H1 (cell line): ENCODE data around the gene HS3ST5. TPM values are rescaled to one million over a fixed set of nuclear protein-coding genes. Genes with fewer than 3 reads are reported as not detected.

ENCODE experiments used
- CTCF ChIA-PET: fragments of 300-600 bp; sonication (Branson Sonifier 250); formaldehyde crosslinking; loops from one replicate; lab custom pipeline; 2021; ENCODE audit not compliant: partially characterized antibody; lab: Charles Lee
- POLR2A ChIA-PET: fragments of 300-600 bp; sonication (Branson Sonifier 250); formaldehyde crosslinking; loops from one replicate; lab custom pipeline; 2021; ENCODE audit warnings: inconsistent platforms; ENCODE audit not compliant: partially characterized antibody; lab: Charles Lee
- DNase-seq, 2 experiments: peaks; one replicate each; pipeline versions ENCODE4 v3.0.0 to v3.0.0-alpha.2; 2010 to 2022; ENCODE audit warnings: low spot score in 2 of 2, low read depth in 1 of 2, mixed read lengths in 1 of 2
- FAIRE-seq: peaks from 2 replicates; lab custom pipeline; 2011; peaks lifted over from hg19 to GRCh38; lab: Jason Lieb, UNC
- H2AFZ ChIP-seq: 2 replicates; pipeline ENCODE4 v1.8.1; 2012; ENCODE audit warnings: low read length, inconsistent platforms
- H2AK5ac ChIP-seq: 2 replicates; pipeline ENCODE4 v1.6.1; 2013; ENCODE audit warnings: low read depth, low read length
- H2BK120ac ChIP-seq: replicated peaks from 2 replicates; pipeline ENCODE3; 2013; ENCODE audit warnings: low read depth, low read length, inconsistent platforms
- H2BK12ac ChIP-seq: 2 replicates; pipeline ENCODE4 v1.6.1; 2013; ENCODE audit warnings: low read depth, low read length
- H2BK15ac ChIP-seq: 2 replicates; pipeline ENCODE4 v1.6.1; 2013; ENCODE audit warnings: low read length
- H2BK20ac ChIP-seq: 2 replicates; pipeline ENCODE4 v1.6.1; 2013; ENCODE audit warnings: low read length
- H2BK5ac ChIP-seq: 2 replicates; pipeline ENCODE4 v1.6.1; 2013; ENCODE audit warnings: low read depth, low read length
- H3K14ac ChIP-seq: 2 replicates; pipeline ENCODE4 v1.6.1; 2013; ENCODE audit warnings: inconsistent platforms; ENCODE audit not compliant: insufficient read length
- H3K18ac ChIP-seq: 2 replicates; pipeline ENCODE4 v1.6.1; 2013; ENCODE audit warnings: low read length; ENCODE audit errors: extremely low read depth
- H3K23ac ChIP-seq: 2 replicates; pipeline ENCODE4 v1.6.1; 2013; ENCODE audit warnings: inconsistent platforms; ENCODE audit not compliant: insufficient read length
- H3K23me2 ChIP-seq: 2 replicates; pipeline ENCODE4 v1.6.1; 2013; ENCODE audit warnings: low read depth, low read length
- H3K27ac ChIP-seq: 2 replicates; pipeline ENCODE4 v1.6.1; 2011; ENCODE audit warnings: low read depth, low read length, inconsistent platforms
- H3K27me3 ChIP-seq, 4 experiments: replicated peaks in 1 of 4; 1 replicate in 1 of 4; 2 replicates in 3 of 4; pipeline versions ENCODE4 v1.6.1 to v1.8.1; 2011 to 2013; ENCODE audit warnings: low read length in 3 of 4, mild to moderate bottlenecking in 3 of 4, inconsistent platforms in 2 of 4, mixed read lengths in 2 of 4, moderate library complexity in 1 of 4; ENCODE audit not compliant: control insufficient read depth in 3 of 4, insufficient read depth in 3 of 4; ENCODE audit errors: extremely low read depth in 1 of 4
- H3K36me3 ChIP-seq, 4 experiments: 2 replicates each; pipeline versions ENCODE4 v1.6.1 to v1.8.1; 2011 to 2013; ENCODE audit warnings: mild to moderate bottlenecking in 4 of 4, low read length in 3 of 4, moderate library complexity in 2 of 4, control low read depth in 1 of 4, inconsistent platforms in 1 of 4; ENCODE audit not compliant: insufficient read depth in 4 of 4, control insufficient read depth in 2 of 4
- H3K4ac ChIP-seq: replicated peaks from 2 replicates; pipeline ENCODE3; 2013; ENCODE audit warnings: low read length, low read depth, mixed read lengths, inconsistent platforms; ENCODE audit not compliant: insufficient read length
- H3K4me1 ChIP-seq, 4 experiments: replicated peaks in 1 of 4; 1 replicate in 1 of 4; 2 replicates in 3 of 4; pipeline versions ENCODE4 v1.6.1 to v1.8.1; 2011 to 2013; ENCODE audit warnings: low read length in 3 of 4, inconsistent platforms in 2 of 4, mixed read lengths in 1 of 4; ENCODE audit not compliant: insufficient read depth in 4 of 4, control insufficient read depth in 3 of 4
- H3K4me2 ChIP-seq, 2 experiments: 2 replicates each; pipeline versions ENCODE4 v1.6.1 to v1.8.1; 2011 to 2013; ENCODE audit warnings: low read depth in 2 of 2, low read length in 2 of 2, control low read depth in 1 of 2, inconsistent platforms in 1 of 2, mild to moderate bottlenecking in 1 of 2; ENCODE audit not compliant: insufficient read depth in 1 of 2
- H3K4me3 ChIP-seq, 4 experiments: fragments of 200-600, 300-600 bp in 1 of 4; sonication (generic), shearing (Covaris generic), sonication (Bioruptor Twin) in 1 of 4; 2 replicates each; pipeline versions ENCODE4 v1.5.1 to v1.8.1; 2011 to 2016; ENCODE audit warnings: low read length in 4 of 4, low read depth in 3 of 4, control low read depth in 2 of 4, inconsistent platforms in 2 of 4, mild to moderate bottlenecking in 2 of 4, mixed read lengths in 1 of 4, moderate library complexity in 1 of 4; ENCODE audit not compliant: insufficient read depth in 2 of 4; ENCODE audit errors: extremely low read depth in 1 of 4
- H3K56ac ChIP-seq: replicated peaks from 2 replicates; pipeline ENCODE3; 2013; ENCODE audit warnings: low read depth, mild to moderate bottlenecking, mixed read lengths, low read length, inconsistent platforms; ENCODE audit not compliant: insufficient read length
- H3K79me1 ChIP-seq: 2 replicates; pipeline ENCODE4 v1.6.1; 2013; ENCODE audit warnings: low read depth, low read length, control low read depth
- H3K79me2 ChIP-seq, 2 experiments: 2 replicates each; pipeline versions ENCODE4 v1.6.1 to v1.8.1; 2012 to 2013; ENCODE audit warnings: low read length in 2 of 2, mild to moderate bottlenecking in 2 of 2, inconsistent platforms in 1 of 2; ENCODE audit not compliant: insufficient read depth in 2 of 2, control insufficient read depth in 1 of 2
- H3K9ac ChIP-seq, 4 experiments: replicated peaks in 1 of 4; 1 replicate in 1 of 4; 2 replicates in 3 of 4; pipeline versions ENCODE4 v1.6.1 to v1.8.1; 2011 to 2013; ENCODE audit warnings: low read depth in 3 of 4, low read length in 3 of 4, control low read depth in 2 of 4, mild to moderate bottlenecking in 2 of 4, moderate library complexity in 2 of 4, inconsistent platforms in 1 of 4; ENCODE audit errors: extremely low read depth in 1 of 4
- H3K9me3 ChIP-seq, 2 experiments: 2 replicates each; pipeline versions ENCODE4 v1.6.1 to v1.8.1; 2012 to 2013; ENCODE audit warnings: mild to moderate bottlenecking in 2 of 2, moderate library complexity in 2 of 2, control low read depth in 1 of 2, inconsistent platforms in 1 of 2, low read depth in 1 of 2, low read length in 1 of 2, mixed read lengths in 1 of 2; ENCODE audit not compliant: insufficient read depth in 2 of 2
- H4K20me1 ChIP-seq, 2 experiments: replicated peaks in 1 of 2; 2 replicates each; pipeline versions ENCODE3 to v1.8.1; 2011 to 2013; ENCODE audit warnings: inconsistent platforms in 2 of 2, low read length in 2 of 2, mild to moderate bottlenecking in 1 of 2; ENCODE audit not compliant: insufficient read depth in 2 of 2, control insufficient read depth in 1 of 2
- H4K5ac ChIP-seq: 2 replicates; pipeline ENCODE4 v1.6.1; 2013; ENCODE audit warnings: low read length, low read depth, mixed read lengths, inconsistent platforms; ENCODE audit not compliant: insufficient read length
- H4K8ac ChIP-seq: 2 replicates; pipeline ENCODE4 v1.8.0; 2013; ENCODE audit warnings: mild to moderate bottlenecking, moderate library complexity, low read length, inconsistent platforms; ENCODE audit not compliant: insufficient read depth; ENCODE audit errors: extremely low read depth
- H4K91ac ChIP-seq: replicated peaks from 2 replicates; pipeline ENCODE3; 2013; ENCODE audit warnings: low read length, mixed read lengths, inconsistent platforms; ENCODE audit not compliant: insufficient read length
- BRCA1 ChIP-seq: IDR thresholded peaks from 2 replicates; pipeline ENCODE4 v1.6.1; 2012; ENCODE audit warnings: low read depth, low read length, improper control_type of control experiment
- CREB1 ChIP-seq: IDR thresholded peaks from 2 replicates; pipeline ENCODE4 v1.6.1; 2012; ENCODE audit warnings: inconsistent platforms
- E2F6 ChIP-seq: IDR thresholded peaks from 2 replicates; pipeline ENCODE4 v1.6.1; 2012; ENCODE audit warnings: inconsistent platforms
- EZH2 ChIP-seq: fragments of 200-600 bp; sonication (generic); IDR thresholded peaks from 2 replicates; pipeline ENCODE4 v1.7.1; 2012; ENCODE audit warnings: low read depth, mild to moderate bottlenecking, moderate library complexity, low read length, inconsistent platforms; ENCODE audit not compliant: severe bottlenecking
- GABPA ChIP-seq: IDR thresholded peaks from 2 replicates; pipeline ENCODE4 v1.6.1; 2011; ENCODE audit warnings: mild to moderate bottlenecking, low read length, moderate library complexity, borderline replicate concordance; ENCODE audit not compliant: insufficient read depth
- JUN ChIP-seq: IDR thresholded peaks from 2 replicates; pipeline ENCODE4 v1.6.1; 2011; ENCODE audit warnings: low read depth, mild to moderate bottlenecking, improper control_type of control experiment, low read length
- NANOG ChIP-seq: IDR thresholded peaks from 2 replicates; pipeline ENCODE4 v1.6.1; 2011; ENCODE audit warnings: low read length, low read depth, mild to moderate bottlenecking, inconsistent platforms; ENCODE audit not compliant: insufficient read depth, poor library complexity, severe bottlenecking
- POLR2AphosphoS5 ChIP-seq: IDR thresholded peaks from 2 replicates; pipeline ENCODE4 v1.6.1; 2011; ENCODE audit warnings: low read depth, low read length
- SP4 ChIP-seq: IDR thresholded peaks from 2 replicates; pipeline ENCODE4 v1.6.1; 2012; ENCODE audit warnings: low read length, inconsistent platforms
- TCF12 ChIP-seq: IDR thresholded peaks from 2 replicates; pipeline ENCODE4 v1.6.1; 2011; ENCODE audit warnings: low read depth, mild to moderate bottlenecking, low read length
- YY1 ChIP-seq: IDR thresholded peaks from 2 replicates; pipeline ENCODE4 v1.6.1; 2011; ENCODE audit warnings: low read depth, mild to moderate bottlenecking, low read length
- WGBS, 2 experiments: shearing (Covaris generic) in 1 of 2; methylation state at CpG; one replicate each; pipeline versions ENCODE4 v1.1.6 to v1.1.7; 2013 to 2015; ENCODE audit warnings: low lambda C conversion rate in 2 of 2, mixed read lengths in 2 of 2, inconsistent platforms in 1 of 2, low coverage in 1 of 2, missing lambda C conversion rate in 1 of 2; ENCODE audit not compliant: insufficient replicate concordance in 2 of 2, insufficient coverage in 1 of 2, insufficient read length in 1 of 2; ENCODE audit errors: extremely low coverage in 1 of 2, missing lambda C conversion rate in 1 of 2; 5-methylcytosine and 5-hydroxymethylcytosine counted together
- polyA plus RNA-seq, 7 experiments: library from polyadenylated mRNA; depleted of rRNA in 3 of 7; stranded (reverse) in 5 of 7; unstranded in 2 of 7; fragments of >200 nt in 5 of 7; fragments of 200-250 nt in 2 of 7; gene quantifications; 1 replicate in 5 of 7; 2 replicates in 1 of 7; 4 replicates in 1 of 7; pipeline versions ENCODE4 v1.2.1 to v1.2.3, GENCODE V29; 2011 to 2013; ENCODE audit warnings: missing spikeins in 2 of 7, mixed read lengths in 2 of 7
- total RNA-seq: library from RNA; stranded (reverse); fragmentation: NEBNext Ultra II Directional; extraction: Animal tissue kit (Norgen Biotek cat#: 25700); gene quantifications from 2 replicates; pipeline ENCODE4 v1.2.1, GENCODE V29; 2021
- TF ChIP-seq, protein P1 (sequence below): IDR thresholded peaks from 2 replicates; pipeline ENCODE4 v1.6.1; 2012; ENCODE audit warnings: inconsistent platforms

The HS3ST5 gene
- total and polyA plus RNA-seq, 2 of the 8 experiments (the other 6 are each of a cell fraction or from before 2014, with no cell fraction given) = 1.2 to 9.9 TPM

- H3K23me2 ChIP-seq = no peaks in the 10 kb centered on the region
- no peak overlapping the region for H2BK5ac ChIP-seq
- no peak overlapping the region for H3K56ac ChIP-seq
- no peak overlapping the region for H3K27ac ChIP-seq
- H2BK15ac ChIP-seq = no peak overlapping the region
- H3K79me1 ChIP-seq = no peaks in the 10 kb centered on the region
- H3K36me3 ChIP-seq = no peaks in the 10 kb centered on the region
- H3K18ac ChIP-seq = no peak overlapping the region
- H3K23ac ChIP-seq = no peak overlapping the region
- no peak overlapping the region for H2AK5ac ChIP-seq
- no peak overlapping the region for H4K91ac ChIP-seq
- H2AFZ ChIP-seq = no peak overlapping the region
- no peaks in the 10 kb centered on the region for H3K9me3 ChIP-seq
- no peak overlapping the region for H3K4ac ChIP-seq
- no peaks in the 10 kb centered on the region for H4K20me1 ChIP-seq
- H4K8ac ChIP-seq = no peak overlapping the region
- peaks cover 0 to 6% (median under 1%) of the 10 kb centered on the region in 4 experiments; a peak in 4 of 7 replicates for H3K4me1 ChIP-seq
- WGBS, 2 experiments = 89% methylated on average over 2 of the region's 2 CpGs; no CpG with 5 or more reads in 1 of the 2 experiments
- H3K4me2 ChIP-seq = no peak overlapping the region
- no peak overlapping the region for H3K14ac ChIP-seq
- ChIA-PET CTCF (no interaction called here), POLR2A (no interaction called here)
- no peak overlapping the region for H3K9ac ChIP-seq
- no peak for TF ChIP-seq TCF12
- TF ChIP-seq, protein P1, sequence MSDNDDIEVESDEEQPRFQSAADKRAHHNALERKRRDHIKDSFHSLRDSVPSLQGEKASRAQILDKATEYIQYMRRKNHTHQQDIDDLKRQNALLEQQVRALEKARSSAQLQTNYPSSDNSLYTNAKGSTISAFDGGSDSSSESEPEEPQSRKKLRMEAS = no peak
- no peak for TF ChIP-seq BRCA1
- no peak for TF ChIP-seq GABPA
- no peak for TF ChIP-seq YY1
- TF ChIP-seq E2F6 = no peak
- TF ChIP-seq JUN = no peak
- TF ChIP-seq EZH2 = no peak
- no peak for TF ChIP-seq NANOG
- no peak for TF ChIP-seq SP4
- TF ChIP-seq POLR2AphosphoS5 = no peak
- TF ChIP-seq CREB1 = no peak
- DNase-seq = no peak
- H4K5ac ChIP-seq = no peak overlapping the region
- H2BK20ac ChIP-seq = no peak overlapping the region
- H3K27me3 ChIP-seq = no peaks in the 10 kb centered on the region
- no peak overlapping the region for H2BK12ac ChIP-seq
- H2BK120ac ChIP-seq = no peak overlapping the region
- H3K79me2 ChIP-seq = peaks cover 0 to 42% of the 10 kb centered on the region in 2 experiments; a peak in 2 of 4 replicates
- H3K4me3 ChIP-seq = no peak overlapping the region
- FAIRE-seq = no peak
These were observed 55.4 kb downstream of the HS3ST5 start for GRCh38 chr6:114287461-114287860.
